GM19468 (cell line): Measurements from ENCODE around the gene RHPN2.
"Not testable (repeated sequence)": the region's sequence is repeated elsewhere in the genome, so short reads cannot be mapped to it uniquely, and the experiment has no call there.

Experiments used
- ATAC-seq: cut with Tn5 transposase; IDR thresholded peaks from one replicate; pipeline ENCODE4 v1.9.1; 2021; ENCODE audit warnings: mild to moderate bottlenecking, moderate library complexity, moderate number of reproducible peaks; ENCODE audit not compliant: unreplicated experiment; ENCODE audit errors: extremely low read depth

RHPN2 gene

GRCh38 chr19:33067121-33067520 is 2.4 kb upstream of the RHPN2 start:
- ATAC-seq: no peak

- ATAC-seq: no peak
Observed at GRCh38 chr19:33066543-33066942, 1.9 kb upstream of the RHPN2 start.

GRCh38 chr19:33064458-33064791 is 263 bp downstream of the RHPN2 start:
- ATAC-seq: no peak

GRCh38 chr19:33063753-33064457 is 783 bp downstream of the RHPN2 start:
- no peak for ATAC-seq

GRCh38 chr19:33063356-33063752 is 1.3 kb downstream of the RHPN2 start:
- ATAC-seq: no peak

GRCh38 chr19:33062902-33063301 is 1.8 kb downstream of the RHPN2 start:
- ATAC-seq: no peak

- ATAC-seq: no peak
Observed at GRCh38 chr19:33060586-33060985, 4.1 kb downstream of the RHPN2 start.

- no peak for ATAC-seq
Observed at GRCh38 chr19:33055718-33056117, 9.0 kb downstream of the RHPN2 start.

GRCh38 chr19:33054623-33055022 is 10.1 kb downstream of the RHPN2 start:
- no peak for ATAC-seq

- no peak for ATAC-seq
Observed at GRCh38 chr19:33052352-33052972, 12.2 kb downstream of the RHPN2 start.

GRCh38 chr19:33050110-33050509 is 14.6 kb downstream of the RHPN2 start:
- no peak for ATAC-seq

GRCh38 chr19:33048806-33049676 is 15.6 kb downstream of the RHPN2 start:
- no peak for ATAC-seq

GRCh38 chr19:33047422-33047821 is 17.3 kb downstream of the RHPN2 start:
- ATAC-seq: no peak

GRCh38 chr19:33041828-33042160 is 22.9 kb downstream of the RHPN2 start:
- not testable (repeated sequence) for ATAC-seq

- ATAC-seq: no peak
Observed at GRCh38 chr19:33040994-33041827, 23.5 kb downstream of the RHPN2 start.

GRCh38 chr19:33039815-33040214 is 24.9 kb downstream of the RHPN2 start:
- no peak for ATAC-seq

GRCh38 chr19:33039108-33039599 is 25.5 kb downstream of the RHPN2 start:
- ATAC-seq: no peak

GRCh38 chr19:33037168-33038025 is 27.3 kb downstream of the RHPN2 start:
- not testable (repeated sequence) for ATAC-seq
